GM10266 (cell line): ENCODE results near the gene ING3.

Source experiments
- DNase-seq: peaks from one replicate; pipeline ENCODE4 v3.0.0; 2012; ENCODE audit errors: extremely low spot score
- CTCF ChIP-seq: IDR thresholded peaks from 2 replicates; pipeline ENCODE4 v1.5.1; 2012; ENCODE audit warnings: mild to moderate bottlenecking, low read depth; ENCODE audit not compliant: control insufficient read depth, insufficient read depth; ENCODE audit errors: missing control alignments

ING3 gene

GRCh38 chr7:120992965-120993494 is 42.5 kb downstream of the ING3 start:
- DNase-seq, result no peak
- no peak for TF ChIP-seq CTCF

DNA sequence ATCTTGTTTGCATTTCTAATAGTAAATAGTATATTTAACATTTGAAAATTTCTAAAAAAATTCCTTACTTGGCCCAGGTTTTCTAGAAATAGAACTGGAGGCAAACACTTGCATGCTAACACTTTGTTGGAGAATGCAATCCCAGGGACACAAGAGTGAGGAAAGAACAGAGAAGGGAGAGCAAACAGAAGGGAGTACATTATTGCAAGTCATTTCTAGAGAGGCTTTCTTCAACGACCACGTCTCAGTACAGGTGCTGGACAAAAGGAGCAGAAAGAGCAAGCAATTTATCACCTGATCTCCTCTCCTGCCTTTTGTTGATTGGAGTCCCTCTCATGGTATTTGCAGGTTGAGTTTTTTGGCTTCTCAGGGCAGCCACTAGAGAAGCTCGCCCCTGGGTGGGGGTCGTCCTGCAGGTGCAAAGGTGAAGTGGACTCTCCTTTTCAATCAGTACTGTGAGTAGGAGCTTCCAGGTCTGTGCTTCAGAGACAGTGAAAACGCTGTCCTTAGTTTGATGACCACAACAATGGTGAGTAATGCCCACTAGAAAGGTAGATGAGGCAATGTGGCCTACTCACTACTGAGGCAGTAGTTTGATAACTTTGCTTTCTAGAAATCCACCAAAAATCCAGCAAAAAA is 43.1 kb downstream of the ING3 start:
- TF ChIP-seq CTCF, result no peak
- no peak for DNase-seq

DNA sequence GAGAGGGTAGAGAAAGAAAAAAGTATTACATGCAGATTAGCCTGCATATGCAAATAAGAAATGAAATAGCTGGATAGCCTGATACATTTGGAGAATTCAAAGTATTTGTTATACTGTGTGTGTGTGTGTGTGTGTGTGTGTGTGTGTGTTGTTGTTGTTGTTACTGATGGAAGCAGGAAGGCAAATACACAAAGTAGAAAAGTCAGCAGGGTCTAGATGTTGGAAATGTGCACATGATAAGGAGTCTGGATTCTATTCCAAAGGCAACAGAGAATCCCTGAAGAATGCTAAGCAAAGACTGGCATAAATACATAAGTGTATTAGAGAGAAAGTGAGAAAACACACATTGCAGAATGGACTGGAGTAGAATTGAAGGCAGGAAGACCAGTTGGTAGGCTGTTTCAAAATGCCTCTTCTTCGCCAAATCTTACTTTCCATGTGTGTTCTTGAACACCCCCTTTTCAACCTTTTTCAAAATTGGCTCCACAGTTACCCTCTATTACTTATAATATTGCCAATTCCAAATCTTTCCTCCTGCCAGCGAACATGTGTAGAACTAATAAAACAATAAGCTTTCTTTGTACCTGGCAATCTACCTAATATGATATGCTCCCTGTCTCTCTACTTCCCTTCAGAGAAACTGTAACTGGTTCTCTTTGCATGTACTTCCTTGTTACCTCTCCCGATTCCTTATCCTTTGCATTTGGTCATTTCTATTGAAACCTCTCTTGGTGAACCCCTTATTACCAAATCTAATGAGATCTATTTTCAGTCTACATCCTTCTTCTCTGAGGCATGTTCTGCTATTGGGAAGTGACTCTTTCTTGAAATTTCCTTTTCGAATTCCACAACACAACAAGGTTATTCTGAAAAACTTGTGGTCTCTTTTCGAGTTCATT is 44.2 kb downstream of the ING3 start:
- TF ChIP-seq CTCF, result no peak
- no peak for DNase-seq

- TF ChIP-seq CTCF, result no peak
- no peak for DNase-seq
These were observed 45.1 kb downstream of the ING3 start for GRCh38 chr7:120995654-120996053.

GRCh38 chr7:120996333-120996987 is 45.9 kb downstream of the ING3 start:
- DNase-seq, result no peak
- no peak for TF ChIP-seq CTCF

GRCh38 chr7:120996988-120997345 is 46.4 kb downstream of the ING3 start:
- DNase-seq, result no peak
- TF ChIP-seq CTCF, result no peak
